Tibial nerve (tissue), 4 donors: ENCODE results near the gene REEP6.

ENCODE experiments used
- CTCF ChIP-seq, 5 experiments: fragments of 200-600 bp in 3 of 5; fragments of 450-650 bp in 2 of 5; sonication (generic) in 3 of 5; IDR thresholded peaks; one replicate each; pipeline ENCODE4 v1.5.1; 2016 to 2019; ENCODE audit warnings: antibody characterized with exemption in 5 of 5, mild to moderate bottlenecking in 3 of 5, moderate library complexity in 2 of 5
- EP300 ChIP-seq, 2 donors: sonication (generic); formaldehyde crosslinking; IDR thresholded peaks; one replicate each; pipeline ENCODE4 v1.6.1; 2017; ENCODE audit warnings: antibody characterized with exemption in 2 of 2, mild to moderate bottlenecking in 1 of 2
- POLR2A ChIP-seq, 2 donors: fragments of 450-650 bp; IDR thresholded peaks; one replicate each; pipeline ENCODE4 v1.6.1; 2017; ENCODE audit warnings: antibody characterized with exemption in 2 of 2, mild to moderate bottlenecking in 2 of 2, moderate library complexity in 2 of 2

- TF ChIP-seq CTCF (IDR thresholded peaks at IDR 0.05) (no peak), POLR2A (IDR thresholded peaks at IDR 0.05) (no peak), EP300 (IDR thresholded peaks at IDR 0.05) (no peak)
Observed at GRCh38 chr19:1508507-1508856, 17.5 kb downstream of the REEP6 start.
